T-helper 1 cell treated with Interleukin-12 subunit alpha and Interleukin-12 subunit beta and Interleukin-4 antibody, amounts not matched to agents 30 μg/mL and 1 μg/mL, for 36 hours (primary cell): ENCODE results near the gene PSMA8.
"Not testable (repeated sequence)": the region's sequence is repeated elsewhere in the genome, so short reads cannot be mapped to it uniquely, and the experiment has no call there.

Source experiments
- H3K27ac Mint-ChIP-seq: one replicate; pipeline ENCODE4 v1.8.0; 2021; ENCODE audit warnings: mild to moderate bottlenecking, mixed read lengths
- H3K27me3 Mint-ChIP-seq: one replicate; pipeline ENCODE4 v1.8.0; 2021; ENCODE audit warnings: low read depth, mixed read lengths
- H3K36me3 Mint-ChIP-seq: one replicate; pipeline ENCODE4 v1.8.0; 2021; ENCODE audit warnings: low read depth, mixed read lengths
- H3K4me1 Mint-ChIP-seq: one replicate; pipeline ENCODE4 v1.8.0; 2021; ENCODE audit warnings: low read depth, mixed read lengths
- H3K4me3 Mint-ChIP-seq: one replicate; pipeline ENCODE4 v1.8.0; 2021; ENCODE audit warnings: mild to moderate bottlenecking, moderate library complexity, mixed read lengths
- H3K9me3 Mint-ChIP-seq: one replicate; pipeline ENCODE4 v1.8.0; 2021; ENCODE audit warnings: mixed read lengths

PSMA8 gene

GRCh38 chr18:26202001-26202400 lies 68.3 kb downstream of the PSMA8 start:
- not testable (repeated sequence) for H3K4me3 Mint-ChIP-seq, H3K4me1 Mint-ChIP-seq, H3K27me3 Mint-ChIP-seq, H3K27ac Mint-ChIP-seq, H3K36me3 Mint-ChIP-seq, H3K9me3 Mint-ChIP-seq

DNA sequence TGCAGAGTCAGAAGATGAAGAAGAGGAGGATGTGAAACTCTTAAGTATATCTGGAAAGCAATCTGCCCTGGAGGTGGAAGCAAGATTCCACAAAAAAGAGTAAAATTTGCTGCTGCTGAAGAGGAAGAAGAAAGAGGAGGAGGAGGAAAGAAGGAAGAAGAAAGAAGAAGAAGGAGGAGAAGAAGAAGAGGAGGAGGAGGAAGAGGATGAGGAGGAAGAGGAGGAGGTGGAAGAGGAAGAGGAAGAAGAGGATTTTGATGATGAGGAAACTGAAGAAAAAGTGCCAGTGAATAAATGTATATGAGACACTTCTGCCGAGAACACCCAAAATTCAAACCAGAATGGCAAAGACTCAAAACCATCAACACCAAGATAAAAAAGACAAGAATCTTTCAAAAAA lies 71.6 kb downstream of the PSMA8 start:
- Mint-ChIP-seq H3K4me1 (no peaks in the 10 kb centered on the region), H3K4me3 (no peak overlapping the region), H3K36me3 (no peaks in the 10 kb centered on the region), H3K27me3 (peaks cover 7% of the 10 kb centered on the region), H3K27ac (no peak overlapping the region), H3K9me3 (no peaks in the 10 kb centered on the region)

DNA sequence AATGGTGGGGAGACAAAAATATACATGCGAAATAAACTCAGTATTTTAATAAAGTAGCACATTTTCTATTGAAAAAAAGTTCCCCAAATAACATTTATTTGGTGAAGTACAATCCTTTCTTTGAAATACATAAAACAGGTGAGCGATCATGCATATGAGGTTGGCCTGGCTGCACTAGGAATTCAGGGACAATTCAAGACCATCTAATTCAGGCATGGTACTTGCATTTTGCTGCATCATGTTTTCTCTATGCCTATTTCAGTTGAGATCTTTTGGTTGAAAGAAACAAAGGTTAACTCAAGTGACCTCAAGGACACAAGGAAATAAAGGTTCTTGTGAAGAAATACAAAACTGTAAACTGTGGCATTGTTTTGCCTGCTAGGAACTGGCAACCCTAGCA lies 72.8 kb downstream of the PSMA8 start:
- no peak overlapping the region for H3K4me3 Mint-ChIP-seq
- H3K27me3 Mint-ChIP-seq, result peaks cover 4% of the 10 kb centered on the region
- H3K9me3 Mint-ChIP-seq, result no peaks in the 10 kb centered on the region
- no peak overlapping the region for H3K27ac Mint-ChIP-seq
- H3K4me1 Mint-ChIP-seq, result no peaks in the 10 kb centered on the region
- no peaks in the 10 kb centered on the region for H3K36me3 Mint-ChIP-seq

- H3K27ac Mint-ChIP-seq, result no peak overlapping the region
- no peaks in the 10 kb centered on the region for H3K36me3 Mint-ChIP-seq
- no peak overlapping the region for H3K4me3 Mint-ChIP-seq
- H3K27me3 Mint-ChIP-seq, result peaks cover 4% of the 10 kb centered on the region
- H3K9me3 Mint-ChIP-seq, result no peaks in the 10 kb centered on the region
- H3K4me1 Mint-ChIP-seq, result no peaks in the 10 kb centered on the region
These were observed 74.3 kb downstream of the PSMA8 start for GRCh38 chr18:26207937-26208336.

GRCh38 chr18:26208977-26209376 lies 75.3 kb downstream of the PSMA8 start:
- no peaks in the 10 kb centered on the region for H3K36me3 Mint-ChIP-seq
- H3K4me3 Mint-ChIP-seq, result no peak overlapping the region
- no peak overlapping the region for H3K27ac Mint-ChIP-seq

GRCh38 chr18:26210147-26210546 lies 76.5 kb downstream of the PSMA8 start:
- no peaks in the 10 kb centered on the region for H3K36me3 Mint-ChIP-seq
- peaks cover 5% of the 10 kb centered on the region for H3K4me1 Mint-ChIP-seq
- H3K9me3 Mint-ChIP-seq, result no peaks in the 10 kb centered on the region
- H3K4me3 Mint-ChIP-seq, result no peak overlapping the region
- H3K27ac Mint-ChIP-seq, result no peak overlapping the region
- H3K27me3 Mint-ChIP-seq, result peaks cover 4% of the 10 kb centered on the region

More at GRCh38 chr18:26208977-26209376, 75.3 kb downstream of the PSMA8 start:
- Mint-ChIP-seq H3K4me1 (no peaks in the 10 kb centered on the region), H3K9me3 (no peaks in the 10 kb centered on the region), H3K27me3 (peaks cover 4% of the 10 kb centered on the region)

DNA sequence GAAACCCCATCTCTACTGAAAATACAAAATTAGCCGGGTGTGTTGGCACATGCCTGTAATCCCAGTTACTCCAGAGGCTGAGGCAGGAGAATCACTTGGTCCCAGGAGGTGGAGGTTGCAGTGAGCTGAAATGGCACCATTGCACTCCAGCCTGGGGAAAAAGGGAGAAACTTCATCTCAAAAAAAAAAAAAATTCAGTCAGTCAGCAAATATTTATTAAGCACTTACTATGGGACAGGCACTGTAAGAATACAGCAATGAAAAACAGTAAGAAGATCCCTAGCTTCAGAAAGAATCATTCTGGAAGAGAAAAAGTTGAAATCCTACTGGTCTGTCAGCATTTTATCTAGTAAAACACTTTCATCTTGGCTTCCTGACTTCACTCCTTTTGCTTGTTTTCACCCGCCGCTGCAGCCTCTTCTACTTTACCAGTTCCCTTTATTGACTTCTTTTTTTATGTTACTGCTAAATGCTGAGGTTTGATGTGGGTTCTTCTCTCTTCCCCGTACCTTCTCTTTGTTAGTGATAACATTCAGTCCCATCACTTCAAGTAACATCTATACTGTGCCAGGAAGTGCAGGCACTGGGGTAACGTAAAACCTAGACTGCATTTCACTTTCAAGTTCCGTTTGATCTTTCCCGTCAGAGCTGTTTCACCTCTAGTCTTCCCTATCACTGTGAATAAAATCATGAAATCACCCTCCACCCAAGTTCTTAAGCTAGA lies 81.7 kb downstream of the PSMA8 start:
- Mint-ChIP-seq H3K27ac (peak overlapping the region; percentile 84), H3K4me1 (peaks cover 11% of the 10 kb centered on the region), H3K36me3 (no peaks in the 10 kb centered on the region), H3K27me3 (peaks cover 6% of the 10 kb centered on the region), H3K9me3 (no peaks in the 10 kb centered on the region), H3K4me3 (peak overlapping the region; percentile 81)

DNA sequence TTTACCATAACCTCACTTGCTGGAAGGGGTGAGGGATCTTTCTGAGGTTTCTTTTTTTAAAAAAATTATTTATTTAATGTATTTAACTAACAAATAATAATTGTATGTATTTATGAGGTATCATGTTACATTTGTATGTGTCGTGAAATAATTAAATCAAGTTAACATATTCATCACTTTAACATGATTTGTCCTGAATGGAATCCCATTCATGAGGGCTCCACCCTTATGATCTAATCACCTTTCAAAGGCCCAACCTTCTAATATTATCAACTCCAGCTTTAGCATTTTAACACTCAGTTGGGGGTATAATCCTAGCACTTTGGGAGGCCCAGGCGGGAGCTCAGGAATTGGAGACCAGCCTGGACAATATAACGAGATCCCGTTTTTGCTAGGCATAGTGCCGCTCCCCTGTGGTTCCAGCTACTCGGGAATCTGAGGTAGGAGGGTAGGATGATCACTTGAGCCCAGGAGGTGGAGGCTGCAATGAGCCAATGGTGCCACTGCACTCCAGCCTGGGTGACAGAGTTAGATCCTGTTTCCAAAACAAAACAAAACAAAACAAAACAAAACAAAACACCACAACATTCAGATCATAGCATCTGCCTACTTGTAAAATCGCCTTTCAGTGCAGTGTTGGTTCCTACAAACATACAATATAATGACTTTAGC lies 91.5 kb downstream of the PSMA8 start:
- peaks cover 1% of the 10 kb centered on the region for H3K36me3 Mint-ChIP-seq
- H3K27ac Mint-ChIP-seq, result no peak overlapping the region
- no peaks in the 10 kb centered on the region for H3K9me3 Mint-ChIP-seq
- H3K4me1 Mint-ChIP-seq, result peaks cover 25% of the 10 kb centered on the region
- H3K4me3 Mint-ChIP-seq, result peak overlapping the region; percentile 13
- peaks cover 17% of the 10 kb centered on the region for H3K27me3 Mint-ChIP-seq

GRCh38 chr18:26225915-26226228 lies 92.2 kb downstream of the PSMA8 start:
- no peaks in the 10 kb centered on the region for H3K9me3 Mint-ChIP-seq
- peak overlapping the region; percentile 93 for H3K27ac Mint-ChIP-seq
- H3K4me1 Mint-ChIP-seq, result peaks cover 27% of the 10 kb centered on the region
- peak overlapping the region; percentile 94 for H3K4me3 Mint-ChIP-seq
- peaks cover 13% of the 10 kb centered on the region for H3K27me3 Mint-ChIP-seq
- peaks cover 1% of the 10 kb centered on the region for H3K36me3 Mint-ChIP-seq

GRCh38 chr18:26226229-26227050 lies 92.8 kb downstream of the PSMA8 start, which contains the start of gene TAF4B:
Gene TAF4B (plus strand): TSS chr18:26226445. CDS start chr18:26226934, 489 bp downstream.
- Mint-ChIP-seq H3K27me3 (peaks cover 8% of the 10 kb centered on the region), H3K36me3 (peaks cover 1% of the 10 kb centered on the region), H3K4me1 (peaks cover 27% of the 10 kb centered on the region), H3K27ac (peak within 1 kb of the TSS; percentile 93), H3K4me3 (peak within 1 kb of the TSS; percentile 94), H3K9me3 (no peaks in the 10 kb centered on the region)

DNA sequence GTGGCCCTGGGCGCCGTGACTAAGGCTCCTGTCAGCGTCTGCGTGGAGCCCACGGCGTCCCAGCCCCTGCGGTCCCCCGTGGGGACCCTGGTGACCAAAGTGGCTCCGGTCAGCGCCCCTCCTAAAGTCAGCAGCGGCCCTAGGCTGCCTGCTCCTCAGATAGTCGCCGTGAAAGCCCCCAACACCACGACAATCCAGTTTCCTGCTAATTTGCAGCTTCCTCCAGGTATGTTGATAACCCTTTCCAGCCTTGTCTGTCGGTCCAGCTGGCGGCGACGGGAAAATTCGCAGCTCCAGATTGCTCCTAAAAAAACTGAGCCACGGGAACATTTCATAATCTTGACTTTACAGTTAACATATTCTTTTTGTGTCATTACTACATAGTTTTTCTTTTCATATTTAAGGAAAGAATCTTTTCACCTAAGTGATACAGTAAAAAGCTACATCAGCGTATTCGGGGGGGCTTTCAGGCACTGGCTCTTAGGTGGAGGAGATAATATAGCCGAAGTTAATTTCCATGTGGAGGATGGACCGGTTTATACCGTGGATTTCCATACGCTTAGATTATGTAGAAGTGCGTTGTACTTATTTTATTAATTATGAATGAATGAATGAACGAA lies 93.5 kb downstream of the PSMA8 start:
- Mint-ChIP-seq H3K9me3 (no peaks in the 10 kb centered on the region), H3K4me3 (peak overlapping the region; percentile 92), H3K36me3 (peaks cover 1% of the 10 kb centered on the region), H3K27ac (peak overlapping the region; percentile 91), H3K4me1 (peaks cover 27% of the 10 kb centered on the region), H3K27me3 (peaks cover 4% of the 10 kb centered on the region)

- Mint-ChIP-seq H3K4me1 (peaks cover 27% of the 10 kb centered on the region), H3K27me3 (peaks cover 3% of the 10 kb centered on the region), H3K4me3 (peak overlapping the region; percentile 92), H3K9me3 (no peaks in the 10 kb centered on the region), H3K36me3 (peaks cover 2% of the 10 kb centered on the region), H3K27ac (no peak overlapping the region)
These were observed 95.0 kb downstream of the PSMA8 start for GRCh38 chr18:26228562-26229260.

DNA sequence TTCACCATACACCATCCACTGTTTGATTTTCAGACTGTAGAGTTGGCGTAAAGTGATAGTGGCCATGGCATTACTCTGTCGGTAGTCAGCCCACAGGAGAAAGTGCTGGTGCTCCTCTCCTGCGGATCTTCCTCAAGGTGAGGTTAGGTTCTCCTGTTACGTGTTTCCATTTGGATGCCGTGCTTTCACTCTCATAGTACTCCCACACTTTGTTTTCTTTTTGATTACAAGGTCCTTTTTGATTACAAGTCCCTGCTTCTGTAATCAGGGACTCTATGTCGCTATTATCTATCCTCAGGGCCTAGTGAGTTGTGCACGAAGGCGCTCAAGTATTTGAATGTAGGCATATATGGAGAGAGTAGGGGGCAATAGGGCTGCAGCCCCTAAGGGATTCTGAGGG lies 96.8 kb downstream of the PSMA8 start:
- peaks cover 2% of the 10 kb centered on the region for H3K36me3 Mint-ChIP-seq
- no peaks in the 10 kb centered on the region for H3K9me3 Mint-ChIP-seq
- peaks cover 31% of the 10 kb centered on the region for H3K4me1 Mint-ChIP-seq
- no peaks in the 10 kb centered on the region for H3K27me3 Mint-ChIP-seq
- no peak overlapping the region for H3K4me3 Mint-ChIP-seq
- H3K27ac Mint-ChIP-seq, result no peak overlapping the region

DNA sequence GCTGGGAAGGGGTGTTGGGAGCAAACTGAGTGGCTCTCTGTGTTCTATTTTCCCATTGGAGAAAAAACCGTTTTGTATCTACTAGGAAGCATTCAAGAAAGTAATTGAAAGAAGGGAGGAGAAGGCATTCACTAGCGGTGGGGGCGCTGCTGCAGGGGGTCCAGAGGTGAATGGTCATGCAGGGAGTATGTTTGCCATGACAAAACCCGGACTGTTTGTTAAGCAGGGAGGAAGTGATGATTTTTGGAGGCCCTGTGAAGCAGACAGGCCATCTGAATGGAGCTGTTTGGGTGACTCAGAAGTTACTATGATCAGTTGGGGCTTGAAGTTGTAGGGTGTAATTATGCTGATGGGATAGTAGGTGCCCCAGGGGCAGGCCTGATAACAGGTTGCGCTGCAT lies 99.5 kb downstream of the PSMA8 start:
- peaks cover 2% of the 10 kb centered on the region for H3K36me3 Mint-ChIP-seq
- no peak overlapping the region for H3K27ac Mint-ChIP-seq
- peaks cover 4% of the 10 kb centered on the region for H3K9me3 Mint-ChIP-seq
- peaks cover 14% of the 10 kb centered on the region for H3K4me1 Mint-ChIP-seq
- no peaks in the 10 kb centered on the region for H3K27me3 Mint-ChIP-seq
- H3K4me3 Mint-ChIP-seq, result no peak overlapping the region
